NCI-H146 treated with DMSO at 0.1 percent for 48 hours (cell line): ENCODE data around the gene BMP8B.
"Not testable (repeated sequence)": the region's sequence is repeated elsewhere in the genome, so short reads cannot be mapped to it uniquely, and the experiment has no call there.

Source experiments
- DNase-seq: peaks from one replicate; lab custom pipeline; 2025; ENCODE audit not compliant: unreplicated experiment; lab: John Stamatoyannopoulos, UW

BMP8B gene

GRCh38 chr1:39816415-39817090 lies 27.9 kb upstream of the BMP8B start:
- peak; percentile 4 for DNase-seq

GRCh38 chr1:39812913-39813312 lies 24.2 kb upstream of the BMP8B start:
- no peak for DNase-seq

GRCh38 chr1:39808784-39809517 lies 20.3 kb upstream of the BMP8B start:
- no peak for DNase-seq

GRCh38 chr1:39805385-39805784 lies 16.7 kb upstream of the BMP8B start:
- no peak for DNase-seq

GRCh38 chr1:39802496-39803260 lies 14.0 kb upstream of the BMP8B start:
- DNase-seq = no peak

- DNase-seq = no peak
Observed at GRCh38 chr1:39800471-39800835, 11.8 kb upstream of the BMP8B start.

- DNase-seq = peak; percentile 46
Observed at GRCh38 chr1:39799770-39800470, 11.3 kb upstream of the BMP8B start.

GRCh38 chr1:39798859-39799769 lies 10.4 kb upstream of the BMP8B start:
- DNase-seq = peak; percentile 9

GRCh38 chr1:39795651-39796050 lies 7.0 kb upstream of the BMP8B start:
- DNase-seq = no peak

- no peak for DNase-seq
Observed at GRCh38 chr1:39791838-39792237, 3.2 kb upstream of the BMP8B start.

- DNase-seq = no peak
Observed at GRCh38 chr1:39789571-39790110, 976 bp upstream of the BMP8B start.

GRCh38 chr1:39788426-39788757 lies 273 bp downstream of the BMP8B start:
- DNase-seq = no peak

- DNase-seq = not testable (repeated sequence)
Observed at GRCh38 chr1:39787964-39788363, 701 bp downstream of the BMP8B start.

GRCh38 chr1:39787468-39787867 lies 1.2 kb downstream of the BMP8B start:
- DNase-seq = no peak

GRCh38 chr1:39787108-39787375 lies 1.6 kb downstream of the BMP8B start:
- not testable (repeated sequence) for DNase-seq

- not testable (repeated sequence) for DNase-seq
Observed at GRCh38 chr1:39786303-39787107, 2.2 kb downstream of the BMP8B start.

- DNase-seq = not testable (repeated sequence)
Observed at GRCh38 chr1:39782685-39783084, 6.0 kb downstream of the BMP8B start.

- no peak for DNase-seq
Observed at GRCh38 chr1:39782103-39782502, 6.6 kb downstream of the BMP8B start.

- DNase-seq = no peak
Observed at GRCh38 chr1:39781349-39781715, 7.3 kb downstream of the BMP8B start.

- DNase-seq = no peak
Observed at GRCh38 chr1:39779821-39780220, 8.8 kb downstream of the BMP8B start.
